ENCODE results near the gene DCP2. TPM values are rescaled to one million over a fixed set of nuclear protein-coding genes. Genes with fewer than 3 reads are reported as not detected.

The DCP2 gene
- total RNA-seq, 1 donor, result 27.9 TPM

GRCh38 chr5:113031104-113031503 is 54.5 kb downstream of the DCP2 start:
- H3K36me3 ChIP-seq (ENCODE audit: insufficient read depth, low read length), result peaks cover 10% of the 10 kb centered on the region
- no peaks in the 10 kb centered on the region for H3K27me3 ChIP-seq (ENCODE audit: insufficient read depth, low read length)
- no peak for DNase-seq (ENCODE audit: insufficient read length, low spot score, missing footprints)
- no peaks in the 10 kb centered on the region for H4K20me1 ChIP-seq (ENCODE audit: insufficient read depth, low read length)
- TF ChIP-seq CTCF (IDR thresholded peaks at IDR 0.05; ENCODE audit: extremely low read depth, low read depth, low read length), result no peak
- no peak overlapping the region for H3K4me3 ChIP-seq (ENCODE audit: insufficient read depth, low read length)
- H2AFZ ChIP-seq (ENCODE audit: low read length), result no peak overlapping the region
- H3K27ac ChIP-seq (ENCODE audit: low read depth, low read length), result no peak overlapping the region
- no peaks in the 10 kb centered on the region for H3K79me2 ChIP-seq (ENCODE audit: insufficient read depth, low read length)
- no peaks in the 10 kb centered on the region for H3K9me3 ChIP-seq (ENCODE audit: low read depth, low read length)
- H3K4me2 ChIP-seq (ENCODE audit: insufficient read depth, low read length), result no peak overlapping the region
- H3K4me1 ChIP-seq (ENCODE audit: insufficient read depth, low read length), result peaks cover 43% of the 10 kb centered on the region

GRCh38 chr5:113031557-113031956 is 55.0 kb downstream of the DCP2 start:
- Histone ChIP-seq H3K4me2 (ENCODE audit: insufficient read depth, low read length) (no peak overlapping the region), H3K27me3 (ENCODE audit: insufficient read depth, low read length) (no peaks in the 10 kb centered on the region), H3K9me3 (ENCODE audit: low read depth, low read length) (no peaks in the 10 kb centered on the region), H4K20me1 (ENCODE audit: insufficient read depth, low read length) (no peaks in the 10 kb centered on the region), H3K36me3 (ENCODE audit: insufficient read depth, low read length) (peaks cover 10% of the 10 kb centered on the region), H3K79me2 (ENCODE audit: insufficient read depth, low read length) (no peaks in the 10 kb centered on the region), H3K4me3 (ENCODE audit: insufficient read depth, low read length) (no peak overlapping the region), H3K27ac (ENCODE audit: low read depth, low read length) (no peak overlapping the region), H3K4me1 (ENCODE audit: insufficient read depth, low read length) (peaks cover 43% of the 10 kb centered on the region), H2AFZ (ENCODE audit: low read length) (no peak overlapping the region)
- peak; percentile 18 for DNase-seq (ENCODE audit: insufficient read length, low spot score, missing footprints)
- TF ChIP-seq CTCF (IDR thresholded peaks at IDR 0.05; ENCODE audit: extremely low read depth, low read depth, low read length), result no peak

GRCh38 chr5:113034182-113034773 is 57.7 kb downstream of the DCP2 start:
- Histone ChIP-seq H3K4me2 (ENCODE audit: insufficient read depth, low read length) (peak overlapping the region; percentile 49), H3K27me3 (ENCODE audit: insufficient read depth, low read length) (no peaks in the 10 kb centered on the region), H3K36me3 (ENCODE audit: insufficient read depth, low read length) (no peaks in the 10 kb centered on the region), H2AFZ (ENCODE audit: low read length) (no peak overlapping the region), H4K20me1 (ENCODE audit: insufficient read depth, low read length) (no peaks in the 10 kb centered on the region), H3K9me3 (ENCODE audit: low read depth, low read length) (no peaks in the 10 kb centered on the region), H3K27ac (ENCODE audit: low read depth, low read length) (peak overlapping the region; percentile 69), H3K4me3 (ENCODE audit: insufficient read depth, low read length) (no peak overlapping the region), H3K4me1 (ENCODE audit: insufficient read depth, low read length) (peaks cover 46% of the 10 kb centered on the region), H3K79me2 (ENCODE audit: insufficient read depth, low read length) (no peaks in the 10 kb centered on the region)
- DNase-seq (ENCODE audit: insufficient read length, low spot score, missing footprints), result peak; percentile 88
- no peak for TF ChIP-seq CTCF (IDR thresholded peaks at IDR 0.05; ENCODE audit: extremely low read depth, low read depth, low read length)

- Histone ChIP-seq H3K27me3 (ENCODE audit: insufficient read depth, low read length) (no peaks in the 10 kb centered on the region), H3K4me3 (ENCODE audit: insufficient read depth, low read length) (no peak overlapping the region), H3K27ac (ENCODE audit: low read depth, low read length) (peak overlapping the region; percentile 48), H3K79me2 (ENCODE audit: insufficient read depth, low read length) (no peaks in the 10 kb centered on the region), H3K4me1 (ENCODE audit: insufficient read depth, low read length) (peaks cover 37% of the 10 kb centered on the region), H3K36me3 (ENCODE audit: insufficient read depth, low read length) (no peaks in the 10 kb centered on the region), H4K20me1 (ENCODE audit: insufficient read depth, low read length) (no peaks in the 10 kb centered on the region), H3K9me3 (ENCODE audit: low read depth, low read length) (no peaks in the 10 kb centered on the region), H3K4me2 (ENCODE audit: insufficient read depth, low read length) (no peak overlapping the region), H2AFZ (ENCODE audit: low read length) (no peak overlapping the region)
- DNase-seq (ENCODE audit: insufficient read length, low spot score, missing footprints), result no peak
- no peak for TF ChIP-seq CTCF (IDR thresholded peaks at IDR 0.05; ENCODE audit: extremely low read depth, low read depth, low read length)
Observed at GRCh38 chr5:113035096-113035495, 58.5 kb downstream of the DCP2 start.

All from osteoblast (primary cell).